DND-41 (cell line): Measurements from ENCODE around the gene FGF14.

Experiments
- EZH2 ChIP-seq: IDR thresholded peaks from 3 replicates; pipeline ENCODE4 v1.6.1; 2012; ENCODE audit warnings: borderline replicate concordance, low read depth, mild to moderate bottlenecking, moderate library complexity, low read length, inconsistent platforms; ENCODE audit not compliant: severe bottlenecking
- TF ChIP-seq, protein P1 (sequence below): IDR thresholded peaks from 2 replicates; pipeline ENCODE4 v1.5.1; 2012; ENCODE audit warnings: borderline replicate concordance, low read length, moderate library complexity, mild to moderate bottlenecking; ENCODE audit not compliant: poor library complexity, severe bottlenecking; ENCODE audit errors: extremely low read depth

DNA sequence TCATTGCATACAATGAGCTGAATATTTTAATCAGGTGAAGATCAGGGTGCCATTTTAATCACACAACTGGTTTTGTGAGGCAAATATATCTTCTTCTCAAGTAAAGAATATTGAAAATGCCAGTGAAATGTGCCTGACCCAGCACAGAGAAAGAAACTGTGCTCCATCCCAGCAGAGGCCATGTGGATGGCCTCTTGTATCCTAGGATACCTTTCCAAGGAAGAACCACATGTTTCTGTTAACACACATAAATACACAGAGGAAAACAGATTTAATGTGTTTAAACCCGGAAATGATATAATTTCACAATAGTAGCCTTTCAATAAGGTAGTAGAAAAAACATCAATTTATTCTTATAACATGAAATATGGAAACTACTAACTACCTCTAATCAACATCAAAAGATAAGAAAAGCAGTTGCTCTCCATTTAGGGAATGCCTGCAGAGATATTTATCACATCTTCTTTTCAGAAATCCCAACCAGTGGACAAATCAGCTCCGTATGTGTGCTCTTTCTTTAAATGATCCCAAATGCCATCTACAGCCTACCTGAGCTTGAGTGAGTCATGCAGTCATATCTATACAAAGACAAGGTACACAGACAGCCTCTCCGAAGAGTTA is 157.1 kb downstream of the FGF14 start:
- TF ChIP-seq, protein P1, sequence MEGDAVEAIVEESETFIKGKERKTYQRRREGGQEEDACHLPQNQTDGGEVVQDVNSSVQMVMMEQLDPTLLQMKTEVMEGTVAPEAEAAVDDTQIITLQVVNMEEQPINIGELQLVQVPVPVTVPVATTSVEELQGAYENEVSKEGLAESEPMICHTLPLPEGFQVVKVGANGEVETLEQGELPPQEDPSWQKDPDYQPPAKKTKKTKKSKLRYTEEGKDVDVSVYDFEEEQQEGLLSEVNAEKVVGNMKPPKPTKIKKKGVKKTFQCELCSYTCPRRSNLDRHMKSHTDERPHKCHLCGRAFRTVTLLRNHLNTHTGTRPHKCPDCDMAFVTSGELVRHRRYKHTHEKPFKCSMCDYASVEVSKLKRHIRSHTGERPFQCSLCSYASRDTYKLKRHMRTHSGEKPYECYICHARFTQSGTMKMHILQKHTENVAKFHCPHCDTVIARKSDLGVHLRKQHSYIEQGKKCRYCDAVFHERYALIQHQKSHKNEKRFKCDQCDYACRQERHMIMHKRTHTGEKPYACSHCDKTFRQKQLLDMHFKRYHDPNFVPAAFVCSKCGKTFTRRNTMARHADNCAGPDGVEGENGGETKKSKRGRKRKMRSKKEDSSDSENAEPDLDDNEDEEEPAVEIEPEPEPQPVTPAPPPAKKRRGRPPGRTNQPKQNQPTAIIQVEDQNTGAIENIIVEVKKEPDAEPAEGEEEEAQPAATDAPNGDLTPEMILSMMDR, result no peak
- TF ChIP-seq EZH2, result no peak
